ENCODE results near the gene WFS1. TPM values are rescaled to one million over a fixed set of nuclear protein-coding genes. Genes with fewer than 3 reads are reported as not detected.
A peak's percentile ranks its signal among the peaks of the same experiment; 100 is the strongest.

Gene WFS1
- 1 to 10 TPM; 1.8 to 2.8 TPM for total RNA-seq

GRCh38 chr4:6269616-6270511 lies at the start of gene WFS1:
TSS of gene WFS1 (plus strand) at chr4:6269850. CDS start at chr4:6277456, 7,606 bp downstream.
- DNase-seq, result peak; percentile 97
- no peak within 1 kb of the TSS for H3K27ac Mint-ChIP-seq
- peak; percentile 100 for ATAC-seq
- TF ChIP-seq CTCF (IDR thresholded peaks at IDR 0.05), result no peak
- no peaks in the 10 kb centered on the region for H3K36me3 Mint-ChIP-seq (ENCODE audit: low read depth)
- peaks cover 18% of the 10 kb centered on the region for H3K4me1 Mint-ChIP-seq (ENCODE audit: low read depth)
- H3K27me3 Mint-ChIP-seq, result peaks cover 9% of the 10 kb centered on the region
- no peaks in the 10 kb centered on the region for H3K9me3 Mint-ChIP-seq
- intact Hi-C loops (cut with micrococcal nuclease), result no loop called here
- peak within 1 kb of the TSS; percentile 74 for H3K4me3 Mint-ChIP-seq
- POLR2A ChIA-PET, result interaction anchor here (1.7 kb wide), 1 partner anchor 9 kb away, joined by 7 read pairs; no protein-coding TSS in a partner anchor
- CTCF ChIA-PET, result interaction anchor here (1.2 to 5.8 kb wide), 4 partner anchors 9 to 62 kb away, joined by 3 to 40 read pairs (median 16); no protein-coding TSS in a partner anchor

DNA sequence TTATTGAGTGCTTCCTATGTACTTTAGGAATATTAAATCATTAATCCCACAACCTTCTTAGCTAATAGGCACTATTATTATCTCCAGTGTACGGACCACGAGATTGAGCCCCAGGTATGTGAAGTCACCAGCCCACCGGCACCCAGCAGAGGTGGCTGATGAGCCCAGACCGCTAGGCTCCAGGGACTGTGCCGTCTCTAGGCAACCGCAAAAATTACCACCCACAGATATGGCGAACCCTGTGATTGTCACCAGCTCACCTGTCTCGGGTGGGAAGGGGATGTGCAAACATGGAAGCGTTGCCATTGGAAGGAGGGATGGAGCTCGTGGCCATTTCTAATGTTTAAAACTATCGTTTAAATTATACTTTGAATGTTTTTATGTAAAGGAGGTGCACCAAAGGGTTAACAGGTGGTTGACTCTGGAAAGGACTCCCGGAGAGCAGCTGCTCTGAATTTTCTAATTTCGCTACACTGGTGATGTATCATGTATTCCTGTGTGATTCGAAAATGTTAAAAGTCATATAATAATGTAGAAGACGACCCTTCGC lies 48.3 kb upstream of the WFS1 start:
- ChIA-PET POLR2A (no interaction called here), CTCF (interaction anchor here (0.6 to 1.4 kb wide), 4 partner anchors 29 to 223 kb away, joined by 3 to 4 read pairs (median 4); no protein-coding TSS in a partner anchor)
- no peak overlapping the region for H3K4me3 Mint-ChIP-seq
- H3K27me3 Mint-ChIP-seq, result peaks cover 43% of the 10 kb centered on the region
- H3K36me3 Mint-ChIP-seq (ENCODE audit: low read depth), result no peaks in the 10 kb centered on the region
- intact Hi-C loops (cut with micrococcal nuclease), result no loop called here
- no peak for TF ChIP-seq CTCF (IDR thresholded peaks at IDR 0.05)
- DNase-seq, result no peak
- H3K9me3 Mint-ChIP-seq, result peaks cover 4% of the 10 kb centered on the region
- ATAC-seq, result no peak
- H3K27ac Mint-ChIP-seq, result no peak overlapping the region
- no peaks in the 10 kb centered on the region for H3K4me1 Mint-ChIP-seq (ENCODE audit: low read depth)

DNA sequence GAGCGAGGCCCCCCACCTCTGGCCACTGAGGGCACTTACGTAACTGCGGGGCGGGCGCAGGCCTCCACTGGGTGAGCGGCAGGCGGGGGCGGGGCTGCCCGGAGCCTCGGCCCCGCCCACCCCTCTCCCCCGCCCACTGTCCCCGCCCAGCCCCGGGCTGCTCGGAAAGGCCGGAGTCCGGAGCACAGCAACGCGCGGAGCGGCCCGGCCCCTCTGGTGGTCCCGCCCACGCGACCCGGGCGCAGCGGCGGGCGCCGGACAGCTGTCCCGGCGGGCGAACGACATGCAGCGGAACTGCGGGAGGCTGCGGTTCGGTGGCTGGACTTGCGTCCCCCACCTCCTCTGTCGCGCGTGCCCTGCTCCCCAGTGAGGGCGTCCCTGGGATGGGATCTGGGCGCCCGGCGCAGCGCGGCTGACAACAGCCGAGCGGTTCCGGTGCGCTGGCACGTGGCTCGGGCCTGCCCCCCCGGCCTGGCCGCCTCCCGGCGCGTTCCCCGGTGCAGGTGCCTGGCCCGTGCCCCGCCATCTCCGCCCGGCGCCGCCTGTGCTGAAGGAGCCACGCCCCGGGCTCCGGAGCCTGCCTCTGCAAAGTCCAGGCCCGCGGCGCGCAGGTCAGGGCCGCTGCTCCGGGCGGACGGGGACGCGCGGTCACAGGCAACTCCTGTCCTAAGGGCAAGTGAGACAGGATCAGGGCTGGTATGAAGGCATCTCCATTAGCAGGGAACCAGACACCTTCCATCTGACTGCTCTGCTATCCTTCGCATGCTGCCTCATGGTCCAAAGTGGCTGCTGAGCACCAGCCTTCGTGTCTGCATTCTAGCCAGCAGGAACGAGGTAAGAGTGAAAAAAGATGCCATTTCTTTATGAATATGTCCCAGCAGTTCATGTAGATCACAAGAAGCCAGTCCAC lies 47.5 kb upstream of the WFS1 start:
- CTCF ChIA-PET, result interaction anchor here (0.6 to 1.4 kb wide), 3 partner anchors 29 to 224 kb away, joined by 3 to 4 read pairs (median 3); no protein-coding TSS in a partner anchor
- H3K4me3 Mint-ChIP-seq, result no peak overlapping the region

GRCh38 chr4:6222761-6223292 lies 46.8 kb upstream of the WFS1 start:
- no peak overlapping the region for H3K4me3 Mint-ChIP-seq
- no peaks in the 10 kb centered on the region for H3K36me3 Mint-ChIP-seq (ENCODE audit: low read depth)
- no peak for TF ChIP-seq CTCF (IDR thresholded peaks at IDR 0.05)
- ATAC-seq, result no peak
- POLR2A ChIA-PET, result no interaction called here
- H3K4me1 Mint-ChIP-seq (ENCODE audit: low read depth), result no peaks in the 10 kb centered on the region
- DNase-seq, result peak; percentile 3
- no peak overlapping the region for H3K27ac Mint-ChIP-seq
- CTCF ChIA-PET, result no interaction called here
- peaks cover 4% of the 10 kb centered on the region for H3K9me3 Mint-ChIP-seq
- intact Hi-C loops (cut with micrococcal nuclease), result no loop called here
- H3K27me3 Mint-ChIP-seq, result peaks cover 39% of the 10 kb centered on the region

More for the DNA sequence above, 47.5 kb upstream of the WFS1 start:
- TF ChIP-seq CTCF (IDR thresholded peaks at IDR 0.05), result no peak
- intact Hi-C loops (cut with micrococcal nuclease), result no loop called here
- POLR2A ChIA-PET, result no interaction called here
- peaks cover 40% of the 10 kb centered on the region for H3K27me3 Mint-ChIP-seq
- H3K9me3 Mint-ChIP-seq, result peaks cover 4% of the 10 kb centered on the region
- no peak overlapping the region for H3K27ac Mint-ChIP-seq
- no peaks in the 10 kb centered on the region for H3K4me1 Mint-ChIP-seq (ENCODE audit: low read depth)
- no peaks in the 10 kb centered on the region for H3K36me3 Mint-ChIP-seq (ENCODE audit: low read depth)
- ATAC-seq (peak; percentile 79), DNase-seq (peak; percentile 23)

All from activated CD8-positive, alpha-beta T cell treated with anti-CD3 and anti-CD28 coated beads for 36 hours (primary cell).